Measurements from ENCODE around the gene ADAT3.
"Not testable (repeated sequence)": the region's sequence is repeated elsewhere in the genome, so short reads cannot be mapped to it uniquely, and the experiment has no call there.

ADAT3 gene

DNA sequence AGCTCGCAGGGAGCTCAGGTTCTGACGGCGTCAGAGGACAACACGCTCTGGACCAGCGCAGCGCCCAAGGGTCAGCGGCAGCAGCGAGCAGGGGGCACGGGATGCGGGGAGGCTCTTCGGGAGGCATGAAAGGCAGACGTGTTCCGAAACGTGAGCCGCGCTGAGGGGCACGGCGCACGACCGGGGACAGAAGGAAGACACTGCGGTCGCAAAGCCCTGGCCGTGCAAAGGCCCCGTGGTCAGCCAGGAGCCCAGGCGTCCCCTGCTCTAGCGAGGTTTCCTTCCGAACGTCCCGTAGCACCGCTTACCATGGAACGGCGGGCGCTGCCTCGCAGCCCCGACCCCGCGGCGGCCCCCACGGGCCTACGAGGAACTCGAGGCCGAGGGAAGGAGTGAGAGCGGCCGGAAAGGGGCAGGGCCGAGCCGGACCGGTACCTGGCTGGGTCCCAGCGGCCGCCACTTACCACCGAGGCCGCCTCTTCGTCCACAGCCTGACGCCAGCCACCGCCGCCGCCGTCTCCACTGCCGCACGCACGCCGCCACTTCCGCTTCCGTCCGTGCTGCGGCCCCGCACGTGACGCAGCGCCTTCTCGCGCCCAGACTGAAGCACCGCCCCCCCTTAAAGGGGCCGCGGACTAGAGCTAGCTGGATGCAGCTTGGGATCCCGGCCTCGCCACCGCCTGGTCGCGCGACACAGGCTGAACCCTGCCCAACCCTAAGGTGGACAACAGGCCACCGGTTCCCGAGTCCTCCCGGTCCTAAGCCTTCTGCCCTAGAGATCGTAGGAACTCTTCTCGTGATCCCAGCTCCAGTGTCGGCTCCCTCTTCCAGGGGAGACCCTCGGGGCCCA is 29.3 kb upstream of the ADAT3 start:
- Histone ChIP-seq H3K36me3 (replicated peaks; ENCODE audit: low read depth, low read length) (peaks cover 27% of the 10 kb centered on the region), H3K79me2 (ENCODE audit: low read length) (peaks cover 59% of the 10 kb centered on the region), H3K27ac (ENCODE audit: low read length) (peak overlapping the region; percentile 65), H3K9me3 (ENCODE audit: insufficient read depth, low read length) (no peaks in the 10 kb centered on the region), H3K4me3 (ENCODE audit: low read length) (peak overlapping the region; percentile 90), H3K4me1 (ENCODE audit: low read length) (peaks cover 13% of the 10 kb centered on the region), H3K4me2 (ENCODE audit: low read length) (peak overlapping the region; percentile 77), H2AFZ (ENCODE audit: low read depth, low read length) (no peak overlapping the region), H3K9ac (ENCODE audit: low read length) (peak overlapping the region; percentile 94), H3K27me3 (ENCODE audit: low read depth, low read length) (no peaks in the 10 kb centered on the region), H4K20me1 (ENCODE audit: insufficient read depth, low read length) (peaks cover 24% of the 10 kb centered on the region)
- TF ChIP-seq, protein P1, sequence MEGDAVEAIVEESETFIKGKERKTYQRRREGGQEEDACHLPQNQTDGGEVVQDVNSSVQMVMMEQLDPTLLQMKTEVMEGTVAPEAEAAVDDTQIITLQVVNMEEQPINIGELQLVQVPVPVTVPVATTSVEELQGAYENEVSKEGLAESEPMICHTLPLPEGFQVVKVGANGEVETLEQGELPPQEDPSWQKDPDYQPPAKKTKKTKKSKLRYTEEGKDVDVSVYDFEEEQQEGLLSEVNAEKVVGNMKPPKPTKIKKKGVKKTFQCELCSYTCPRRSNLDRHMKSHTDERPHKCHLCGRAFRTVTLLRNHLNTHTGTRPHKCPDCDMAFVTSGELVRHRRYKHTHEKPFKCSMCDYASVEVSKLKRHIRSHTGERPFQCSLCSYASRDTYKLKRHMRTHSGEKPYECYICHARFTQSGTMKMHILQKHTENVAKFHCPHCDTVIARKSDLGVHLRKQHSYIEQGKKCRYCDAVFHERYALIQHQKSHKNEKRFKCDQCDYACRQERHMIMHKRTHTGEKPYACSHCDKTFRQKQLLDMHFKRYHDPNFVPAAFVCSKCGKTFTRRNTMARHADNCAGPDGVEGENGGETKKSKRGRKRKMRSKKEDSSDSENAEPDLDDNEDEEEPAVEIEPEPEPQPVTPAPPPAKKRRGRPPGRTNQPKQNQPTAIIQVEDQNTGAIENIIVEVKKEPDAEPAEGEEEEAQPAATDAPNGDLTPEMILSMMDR (IDR thresholded peaks at IDR 0.05; ENCODE audit: low read depth, low read length), result 0 out of 2 replicates have a peak, but pooled peaks have one; percentile 14
- TF ChIP-seq EZH2phosphoT487 (IDR thresholded peaks at IDR 0.05; ENCODE audit: low read depth), result no peak

GRCh38 chr19:1876496-1877279 is 28.5 kb upstream of the ADAT3 start:
- not testable (repeated sequence) for H3K9me3 ChIP-seq (ENCODE audit: insufficient read depth, low read length); H3K27me3 ChIP-seq (ENCODE audit: low read depth, low read length); H2AFZ ChIP-seq (ENCODE audit: low read depth, low read length)
- TF ChIP-seq, protein P1 (IDR thresholded peaks at IDR 0.05; ENCODE audit: low read depth, low read length), result peak; percentile 1
- peak overlapping the region; percentile 77 for H3K4me2 ChIP-seq (ENCODE audit: low read length)
- H3K27ac ChIP-seq (ENCODE audit: low read length), result peak overlapping the region; percentile 18; the same call in 1 of the 2 replicates
- peaks cover 13% of the 10 kb centered on the region for H3K4me1 ChIP-seq (ENCODE audit: low read length)
- peaks cover 19% of the 10 kb centered on the region for H3K36me3 ChIP-seq (replicated peaks; ENCODE audit: low read depth, low read length)
- peak overlapping the region; percentile 47 for H3K9ac ChIP-seq (ENCODE audit: low read length)
- peak overlapping the region; percentile 90 for H3K4me3 ChIP-seq (ENCODE audit: low read length)
- H3K79me2 ChIP-seq (ENCODE audit: low read length), result peaks cover 55% of the 10 kb centered on the region
- peaks cover 24% of the 10 kb centered on the region for H4K20me1 ChIP-seq (ENCODE audit: insufficient read depth, low read length)

- H3K27ac ChIP-seq (ENCODE audit: low read length), result not testable (repeated sequence)
- peaks cover 56% of the 10 kb centered on the region for H3K79me2 ChIP-seq (ENCODE audit: low read length)
Observed at GRCh38 chr19:1877280-1877660, 27.9 kb upstream of the ADAT3 start.

DNA sequence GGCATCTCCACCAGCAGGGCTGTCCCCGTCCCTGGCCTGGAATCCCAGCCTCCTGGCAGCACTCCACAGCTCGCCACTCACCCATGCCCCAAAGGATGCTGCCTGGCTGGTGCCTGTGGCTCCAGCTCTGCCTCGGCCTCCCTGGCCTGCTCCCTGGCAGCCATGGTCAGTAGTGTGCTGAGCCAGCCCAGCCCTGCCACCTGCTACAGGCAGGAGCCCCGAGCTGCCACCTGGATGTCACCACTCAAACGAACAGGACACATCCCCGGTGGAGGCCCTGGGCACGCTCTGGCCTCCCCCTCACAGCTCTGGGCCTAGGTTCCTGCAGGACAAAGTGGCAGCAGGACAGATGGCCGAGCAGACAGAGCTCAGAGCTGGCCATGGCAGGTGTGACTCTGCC is 26.6 kb upstream of the ADAT3 start:
- Histone ChIP-seq H4K20me1 (ENCODE audit: insufficient read depth, low read length) (peaks cover 34% of the 10 kb centered on the region), H3K4me1 (ENCODE audit: low read length) (peaks cover 25% of the 10 kb centered on the region), H3K79me2 (ENCODE audit: low read length) (peaks cover 56% of the 10 kb centered on the region)
- not testable (repeated sequence) for H3K27me3 ChIP-seq (ENCODE audit: low read depth, low read length); H3K36me3 ChIP-seq (replicated peaks; ENCODE audit: low read depth, low read length); H3K27ac ChIP-seq (ENCODE audit: low read length); H3K9me3 ChIP-seq (ENCODE audit: insufficient read depth, low read length); H3K9ac ChIP-seq (ENCODE audit: low read length); H2AFZ ChIP-seq (ENCODE audit: low read depth, low read length); H3K4me2 ChIP-seq (ENCODE audit: low read length); H3K4me3 ChIP-seq (ENCODE audit: low read length)

More at GRCh38 chr19:1877280-1877660, 27.9 kb upstream of the ADAT3 start:
- H2AFZ ChIP-seq (ENCODE audit: low read depth, low read length); H3K27me3 ChIP-seq (ENCODE audit: low read depth, low read length); H3K9ac ChIP-seq (ENCODE audit: low read length); H3K4me2 ChIP-seq (ENCODE audit: low read length); H3K4me3 ChIP-seq (ENCODE audit: low read length); H3K9me3 ChIP-seq (ENCODE audit: insufficient read depth, low read length): not testable (repeated sequence)
- Histone ChIP-seq H4K20me1 (ENCODE audit: insufficient read depth, low read length) (peaks cover 30% of the 10 kb centered on the region), H3K36me3 (replicated peaks; ENCODE audit: low read depth, low read length) (peaks cover 19% of the 10 kb centered on the region), H3K4me1 (ENCODE audit: low read length) (peaks cover 13% of the 10 kb centered on the region)

DNA sequence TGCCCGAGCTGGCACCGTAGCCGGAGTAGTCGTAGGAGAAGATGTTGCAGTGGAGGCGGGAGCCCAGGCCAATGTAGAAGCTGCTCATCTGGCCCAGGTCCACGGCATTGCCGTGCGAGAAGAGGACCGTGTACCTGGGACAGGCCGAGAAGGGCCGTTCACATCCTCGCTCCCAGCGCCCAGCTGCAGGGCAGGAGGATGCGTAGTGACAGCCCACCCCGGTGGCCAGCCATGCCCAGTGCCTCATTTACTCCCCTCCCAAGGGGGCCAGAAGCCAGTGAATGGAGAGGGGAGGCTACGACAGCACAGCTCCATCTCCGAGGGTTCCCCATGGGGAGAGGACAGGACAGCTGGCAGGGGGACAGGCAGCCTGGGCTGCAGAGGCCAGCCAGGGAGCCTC is 25.2 kb upstream of the ADAT3 start:
- peaks cover 56% of the 10 kb centered on the region for H3K79me2 ChIP-seq (ENCODE audit: low read length)
- peaks cover 34% of the 10 kb centered on the region for H4K20me1 ChIP-seq (ENCODE audit: insufficient read depth, low read length)

More for the DNA sequence above, 25.2 kb upstream of the ADAT3 start:
- not testable (repeated sequence) for H3K4me3 ChIP-seq (ENCODE audit: low read length); H3K9ac ChIP-seq (ENCODE audit: low read length); H3K4me2 ChIP-seq (ENCODE audit: low read length); H3K9me3 ChIP-seq (ENCODE audit: insufficient read depth, low read length); H2AFZ ChIP-seq (ENCODE audit: low read depth, low read length); H3K27ac ChIP-seq (ENCODE audit: low read length); H3K36me3 ChIP-seq (replicated peaks; ENCODE audit: low read depth, low read length); H3K27me3 ChIP-seq (ENCODE audit: low read depth, low read length)
- H3K4me1 ChIP-seq (ENCODE audit: low read length), result peaks cover 26% of the 10 kb centered on the region
